HG03025 (cell line): ENCODE data around the gene NCLN.
"Not testable (repeated sequence)": the region's sequence is repeated elsewhere in the genome, so short reads cannot be mapped to it uniquely, and the experiment has no call there.

ENCODE experiments used
- ATAC-seq: cut with Tn5 transposase; IDR thresholded peaks from one replicate; pipeline ENCODE4 v1.9.1; 2021; ENCODE audit warnings: mild to moderate bottlenecking, moderate library complexity; ENCODE audit not compliant: unreplicated experiment, low FRiP score

The NCLN gene

GRCh38 chr19:3224346-3225168, 38.8 kb downstream of the NCLN start, which contains the start of gene CELF5:
CELF5 (plus strand) TSS chr19:3224661; CDS start chr19:3224740, 79 bp downstream.
- ATAC-seq = no peak

GRCh38 chr19:3225169-3225485, 39.4 kb downstream of the NCLN start:
- no peak for ATAC-seq

- ATAC-seq = no peak
These were observed 40.0 kb downstream of the NCLN start for GRCh38 chr19:3225677-3226093.

- ATAC-seq = no peak
These were observed 41.4 kb downstream of the NCLN start for GRCh38 chr19:3227054-3227626.

GRCh38 chr19:3229346-3229743, 43.6 kb downstream of the NCLN start:
- no peak for ATAC-seq

- ATAC-seq = no peak
These were observed 44.3 kb downstream of the NCLN start for GRCh38 chr19:3229888-3230496.

- no peak for ATAC-seq
These were observed 45.6 kb downstream of the NCLN start for GRCh38 chr19:3231288-3231687.

- ATAC-seq = no peak
These were observed 47.4 kb downstream of the NCLN start for GRCh38 chr19:3233116-3233515.

- no peak for ATAC-seq
These were observed 48.1 kb downstream of the NCLN start for GRCh38 chr19:3233831-3234230.

GRCh38 chr19:3234800-3235199, 49.1 kb downstream of the NCLN start:
- ATAC-seq = no peak

- not testable (repeated sequence) for ATAC-seq
These were observed 49.9 kb downstream of the NCLN start for GRCh38 chr19:3235604-3236003.

- no peak for ATAC-seq
These were observed 50.5 kb downstream of the NCLN start for GRCh38 chr19:3236272-3236671.

- ATAC-seq = no peak
These were observed 52.4 kb downstream of the NCLN start for GRCh38 chr19:3238066-3238561.

- no peak for ATAC-seq
These were observed 53.6 kb downstream of the NCLN start for GRCh38 chr19:3239367-3239766.

GRCh38 chr19:3243819-3244700, 58.3 kb downstream of the NCLN start:
- no peak for ATAC-seq

- ATAC-seq = no peak
These were observed 59.3 kb downstream of the NCLN start for GRCh38 chr19:3245050-3245449.

- ATAC-seq = no peak
These were observed 63.1 kb downstream of the NCLN start for GRCh38 chr19:3248728-3249326.

GRCh38 chr19:3249408-3249807, 63.7 kb downstream of the NCLN start:
- no peak for ATAC-seq

GRCh38 chr19:3250675-3251074, 64.9 kb downstream of the NCLN start:
- no peak for ATAC-seq

GRCh38 chr19:3251229-3251628, 65.5 kb downstream of the NCLN start:
- no peak for ATAC-seq
